AG09309 (cell line): ENCODE measurements around the gene DDX49.

ENCODE experiments used
- DNase-seq: peaks from one replicate; pipeline ENCODE4 v3.0.0-alpha.2; 2010; ENCODE audit warnings: low read depth
- H3K4me3 ChIP-seq: 2 replicates; pipeline ENCODE4 v1.5.1; 2011; ENCODE audit warnings: mild to moderate bottlenecking, low read depth, low read length, moderate library complexity; ENCODE audit not compliant: control insufficient read depth
- TF ChIP-seq, protein P1 (sequence below): IDR thresholded peaks from 2 replicates; pipeline ENCODE4 v1.5.1; 2011; ENCODE audit warnings: mild to moderate bottlenecking, low read depth, low read length, inconsistent platforms; ENCODE audit not compliant: insufficient read depth, control insufficient read depth; ENCODE audit errors: missing control alignments

The DDX49 gene

DNA sequence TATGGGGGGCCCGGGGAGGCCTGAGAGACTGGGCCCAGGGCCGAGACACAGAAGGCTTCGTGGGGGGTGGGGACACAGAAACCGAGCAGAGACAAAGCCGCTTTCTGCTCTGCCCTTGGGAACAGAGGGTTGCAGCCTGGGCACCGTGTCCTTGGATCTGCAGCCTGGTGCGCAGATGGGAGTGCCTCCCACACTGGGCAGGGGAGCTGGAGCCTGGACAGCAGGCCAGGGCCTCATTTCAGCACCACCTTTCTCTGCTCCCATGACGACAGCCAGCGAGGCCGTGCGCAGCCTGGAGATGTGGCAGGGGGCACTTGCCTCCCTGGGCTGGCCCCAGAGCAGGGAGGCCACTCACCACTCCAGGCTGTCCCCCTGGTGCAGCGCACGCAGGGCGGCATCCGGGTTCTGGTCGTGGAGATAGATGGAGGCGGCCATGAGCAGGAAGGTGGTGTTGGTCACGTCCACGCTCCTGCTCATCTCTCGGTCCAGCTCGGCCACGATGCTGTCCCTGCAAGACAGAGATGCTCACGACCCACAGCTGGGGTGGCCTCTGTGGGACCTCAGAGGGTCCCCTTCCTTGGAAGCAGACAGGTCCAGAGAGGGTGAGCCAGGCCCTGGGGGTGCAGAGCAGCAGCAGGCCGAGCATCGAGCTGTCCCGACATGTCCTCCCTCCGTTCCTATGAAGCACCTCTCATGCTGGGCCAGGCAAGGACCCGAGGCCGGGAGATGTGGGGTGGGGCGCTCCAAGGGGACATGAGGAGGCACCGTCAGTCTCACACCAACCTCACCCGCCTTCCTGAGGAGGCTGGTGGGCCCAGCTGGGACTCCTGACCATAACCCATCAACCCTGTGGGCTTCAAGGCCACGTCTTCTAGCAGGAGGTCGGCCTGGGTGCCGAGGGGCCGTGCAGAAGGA, 12.7 kb upstream of the DDX49 start:
- H3K4me3 ChIP-seq, result no peak overlapping the region
- TF ChIP-seq, protein P1, sequence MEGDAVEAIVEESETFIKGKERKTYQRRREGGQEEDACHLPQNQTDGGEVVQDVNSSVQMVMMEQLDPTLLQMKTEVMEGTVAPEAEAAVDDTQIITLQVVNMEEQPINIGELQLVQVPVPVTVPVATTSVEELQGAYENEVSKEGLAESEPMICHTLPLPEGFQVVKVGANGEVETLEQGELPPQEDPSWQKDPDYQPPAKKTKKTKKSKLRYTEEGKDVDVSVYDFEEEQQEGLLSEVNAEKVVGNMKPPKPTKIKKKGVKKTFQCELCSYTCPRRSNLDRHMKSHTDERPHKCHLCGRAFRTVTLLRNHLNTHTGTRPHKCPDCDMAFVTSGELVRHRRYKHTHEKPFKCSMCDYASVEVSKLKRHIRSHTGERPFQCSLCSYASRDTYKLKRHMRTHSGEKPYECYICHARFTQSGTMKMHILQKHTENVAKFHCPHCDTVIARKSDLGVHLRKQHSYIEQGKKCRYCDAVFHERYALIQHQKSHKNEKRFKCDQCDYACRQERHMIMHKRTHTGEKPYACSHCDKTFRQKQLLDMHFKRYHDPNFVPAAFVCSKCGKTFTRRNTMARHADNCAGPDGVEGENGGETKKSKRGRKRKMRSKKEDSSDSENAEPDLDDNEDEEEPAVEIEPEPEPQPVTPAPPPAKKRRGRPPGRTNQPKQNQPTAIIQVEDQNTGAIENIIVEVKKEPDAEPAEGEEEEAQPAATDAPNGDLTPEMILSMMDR, result no peak

DNA sequence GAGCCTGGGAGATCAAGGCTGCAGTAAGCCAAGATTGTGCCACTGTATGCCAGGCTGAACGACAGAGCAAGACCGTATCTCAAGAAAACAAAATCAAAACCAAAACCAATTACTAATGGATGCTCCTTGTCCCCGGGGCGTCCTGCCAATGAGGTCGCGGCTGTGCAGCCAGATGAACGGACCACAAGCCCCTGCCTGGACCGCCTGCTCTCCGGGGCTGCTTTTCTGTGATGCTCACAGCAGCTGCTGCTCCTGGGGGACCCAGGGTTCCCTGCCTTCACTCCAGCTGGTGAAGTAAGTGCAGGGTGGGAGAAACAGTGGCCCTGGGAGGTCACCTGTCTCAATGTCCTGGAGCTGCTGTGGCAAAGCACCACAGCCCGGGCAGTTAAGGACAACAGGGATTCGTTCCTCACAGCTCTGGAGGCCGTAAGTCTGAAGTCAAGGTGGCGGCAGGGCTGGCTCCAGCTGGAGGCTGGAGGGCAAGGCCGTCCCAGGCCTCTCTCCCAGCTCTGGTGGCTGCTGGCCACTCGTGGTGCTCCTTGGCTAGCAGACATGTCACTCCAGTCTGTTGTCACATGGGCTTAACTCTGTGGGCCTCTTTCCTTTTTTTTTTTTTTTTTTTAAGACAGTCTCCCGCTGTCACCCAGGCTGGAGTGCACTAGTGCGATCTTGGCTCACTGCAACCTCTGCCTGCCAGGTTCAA, 10.4 kb upstream of the DDX49 start:
- TF ChIP-seq, protein P1, result no peak
- no peak for DNase-seq
- H3K4me3 ChIP-seq, result no peak overlapping the region

More for the DNA sequence above, 12.7 kb upstream of the DDX49 start:
- DNase-seq, result no peak

DNA sequence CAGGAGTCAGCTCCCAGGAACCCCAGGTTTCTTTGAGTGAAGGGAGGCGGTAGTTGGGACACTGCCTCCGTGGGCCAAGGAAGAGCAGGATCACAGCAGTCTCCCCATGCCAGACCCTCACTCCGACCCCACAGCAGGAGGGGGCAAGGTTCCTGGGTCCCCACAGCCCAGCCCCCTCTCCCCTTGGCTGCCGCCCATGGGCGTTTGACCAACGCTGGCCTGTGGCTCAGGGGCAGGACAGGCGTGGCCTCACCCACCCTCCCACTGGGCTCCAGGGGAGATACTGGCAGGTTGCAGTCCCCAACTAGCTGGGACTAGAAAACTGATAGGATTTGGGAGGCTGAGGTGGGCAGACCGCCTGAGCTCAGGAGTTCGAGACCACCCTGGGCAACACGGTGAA, 9.5 kb upstream of the DDX49 start:
- TF ChIP-seq, protein P1, result no peak
- no peak overlapping the region for H3K4me3 ChIP-seq
- DNase-seq, result no peak

DNA sequence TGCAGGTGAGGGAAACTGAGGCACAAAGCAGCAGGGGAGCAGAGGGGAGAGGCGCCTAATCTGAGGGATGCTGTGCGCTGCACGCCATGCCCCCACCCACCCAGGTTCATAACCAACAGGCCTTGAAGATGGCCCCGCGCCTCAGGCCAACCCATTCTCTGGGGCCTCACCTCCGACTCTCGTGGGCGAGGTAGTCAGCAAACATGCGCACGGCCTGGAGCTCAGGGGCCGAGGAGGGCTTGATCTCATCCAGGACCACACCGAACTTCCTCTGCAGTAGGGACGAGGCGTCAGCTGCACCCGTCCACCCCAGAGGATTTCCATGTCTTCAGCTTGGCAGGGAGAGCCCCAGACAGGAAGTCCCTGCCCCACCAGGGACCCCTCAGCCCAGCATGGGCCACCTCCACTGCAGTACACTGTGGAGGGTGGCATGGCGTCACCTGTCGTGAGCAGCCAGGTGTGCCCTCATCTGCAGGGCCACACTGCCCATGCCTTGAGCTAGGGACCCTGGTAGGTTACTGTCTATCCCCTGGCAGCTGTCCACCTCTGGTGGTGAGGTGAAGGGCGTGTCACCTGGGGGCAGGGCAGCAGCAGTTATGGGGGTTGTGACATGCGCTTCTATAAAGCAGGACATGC, 8.6 kb upstream of the DDX49 start:
- DNase-seq, result no peak
- no peak overlapping the region for H3K4me3 ChIP-seq
- TF ChIP-seq, protein P1, result no peak

DNA sequence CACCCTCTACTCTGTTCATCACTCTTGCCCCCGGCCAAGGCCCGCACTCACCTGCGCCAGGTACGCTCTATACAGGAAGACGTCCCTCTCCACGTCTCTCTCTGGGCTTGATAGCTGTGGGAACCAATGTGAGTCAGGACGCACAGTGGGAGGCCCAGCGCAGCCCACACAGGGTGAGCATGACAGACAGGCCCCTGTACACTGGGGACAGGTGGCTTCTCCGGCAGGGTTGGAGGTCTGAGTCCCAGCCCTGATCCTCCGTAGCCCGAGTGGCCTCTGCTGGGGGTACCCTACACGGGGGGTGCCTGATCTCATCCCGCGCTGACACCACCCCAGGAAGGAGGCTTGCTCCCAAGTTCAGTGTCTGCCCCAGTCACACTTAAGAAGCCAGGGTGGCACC, 6.6 kb upstream of the DDX49 start:
- no peak for DNase-seq
- no peak overlapping the region for H3K4me3 ChIP-seq
- TF ChIP-seq, protein P1, result no peak

DNA sequence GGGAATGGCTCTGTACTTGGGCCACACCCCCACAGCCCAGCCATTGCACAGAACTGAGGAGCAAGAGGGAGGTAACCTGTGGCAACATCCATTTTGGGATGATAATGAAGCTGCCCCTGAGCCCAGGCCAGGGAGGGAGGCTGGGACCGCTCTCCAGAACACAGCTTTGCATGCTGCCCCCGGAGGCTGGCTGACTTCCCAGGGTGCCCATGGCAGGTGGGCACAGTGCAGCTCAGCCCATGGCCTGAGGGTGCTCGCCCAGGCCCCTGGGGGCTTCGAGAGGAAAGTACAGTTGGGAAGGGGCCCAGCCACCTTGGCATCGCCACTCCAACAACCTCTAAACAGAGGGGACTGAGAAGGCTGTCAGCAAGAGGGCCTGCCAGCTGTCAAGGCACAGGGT, 6.0 kb upstream of the DDX49 start:
- H3K4me3 ChIP-seq, result no peak overlapping the region
- TF ChIP-seq, protein P1, result no peak
- DNase-seq, result no peak
